ENCODE data around the gene CSK. TPM values are rescaled to one million over a fixed set of nuclear protein-coding genes. Genes with fewer than 3 reads are reported as not detected.
A peak's percentile ranks its signal among the peaks of the same experiment; 100 is the strongest.

CSK gene
- total RNA-seq, 4 donors from 2014 or later, result 37.6 to 47.3 (median 45.4) TPM

- DNase-seq (ENCODE audit: low spot score in 2 of 2), result peak; percentile 72 to 94
- TF ChIP-seq, protein P1, sequence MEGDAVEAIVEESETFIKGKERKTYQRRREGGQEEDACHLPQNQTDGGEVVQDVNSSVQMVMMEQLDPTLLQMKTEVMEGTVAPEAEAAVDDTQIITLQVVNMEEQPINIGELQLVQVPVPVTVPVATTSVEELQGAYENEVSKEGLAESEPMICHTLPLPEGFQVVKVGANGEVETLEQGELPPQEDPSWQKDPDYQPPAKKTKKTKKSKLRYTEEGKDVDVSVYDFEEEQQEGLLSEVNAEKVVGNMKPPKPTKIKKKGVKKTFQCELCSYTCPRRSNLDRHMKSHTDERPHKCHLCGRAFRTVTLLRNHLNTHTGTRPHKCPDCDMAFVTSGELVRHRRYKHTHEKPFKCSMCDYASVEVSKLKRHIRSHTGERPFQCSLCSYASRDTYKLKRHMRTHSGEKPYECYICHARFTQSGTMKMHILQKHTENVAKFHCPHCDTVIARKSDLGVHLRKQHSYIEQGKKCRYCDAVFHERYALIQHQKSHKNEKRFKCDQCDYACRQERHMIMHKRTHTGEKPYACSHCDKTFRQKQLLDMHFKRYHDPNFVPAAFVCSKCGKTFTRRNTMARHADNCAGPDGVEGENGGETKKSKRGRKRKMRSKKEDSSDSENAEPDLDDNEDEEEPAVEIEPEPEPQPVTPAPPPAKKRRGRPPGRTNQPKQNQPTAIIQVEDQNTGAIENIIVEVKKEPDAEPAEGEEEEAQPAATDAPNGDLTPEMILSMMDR (IDR thresholded peaks at IDR 0.05), result no peak
- no peak for TF ChIP-seq POLR2A (IDR thresholded peaks at IDR 0.05)
- intact Hi-C loops (cut with DNase I; ENCODE audit: low total_unique reads), result no loop called here
- WGBS, 2 donors, result 39 to 53% methylated on average over 13 of the region's 13 CpGs
- no peak overlapping the region for H3K4me3 ChIP-seq (ENCODE audit: low read depth, poor library complexity, severe bottlenecking)
These were observed 5.6 kb downstream of the CSK start for GRCh38 chr15:74787251-74788041.

DNA sequence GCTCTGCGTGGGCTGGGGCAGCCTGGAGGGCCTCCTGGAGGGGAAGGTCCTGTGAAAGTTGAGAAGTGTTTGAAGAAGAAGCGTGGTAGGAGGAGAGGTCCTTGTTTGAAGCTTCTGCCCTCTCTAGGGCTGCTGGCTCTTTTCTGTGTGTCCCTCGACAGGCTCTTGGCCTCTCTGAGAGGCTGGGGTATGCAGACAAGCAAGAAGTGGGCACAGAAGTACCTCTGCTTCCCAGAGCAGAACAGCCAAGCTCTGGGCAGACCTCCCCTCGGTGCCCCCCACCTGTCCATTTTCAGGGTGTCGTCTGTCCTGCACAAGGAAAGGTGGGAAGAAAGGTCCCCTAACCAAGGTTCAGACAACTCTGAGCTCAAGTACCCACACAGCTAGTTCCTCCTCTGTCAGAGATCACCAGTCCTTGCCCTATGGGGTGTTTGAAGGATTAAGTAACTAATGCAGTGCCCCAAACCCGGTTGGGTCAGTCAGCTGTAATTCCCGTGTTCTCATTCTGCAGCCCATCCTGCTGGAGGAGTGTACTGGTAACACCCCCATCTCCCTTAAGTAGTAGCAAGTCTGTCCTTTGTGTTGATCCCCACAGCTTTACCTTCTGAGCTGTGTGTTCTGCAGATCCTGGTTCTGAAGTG, 6.3 kb downstream of the CSK start:
- intact Hi-C loops (cut with DNase I; ENCODE audit: low total_unique reads), result no loop called here
- H3K4me3 ChIP-seq (ENCODE audit: low read depth, poor library complexity, severe bottlenecking), result no peak overlapping the region
- 56 to 67% methylated on average over 7 of the region's 7 CpGs for WGBS, 2 donors
- no peak for DNase-seq (ENCODE audit: low spot score in 2 of 2)
- TF ChIP-seq, protein P1 (IDR thresholded peaks at IDR 0.05), result no peak
- TF ChIP-seq POLR2A (IDR thresholded peaks at IDR 0.05), result no peak

- no peak for DNase-seq (ENCODE audit: low spot score in 2 of 2)
- intact Hi-C loops (cut with DNase I; ENCODE audit: low total_unique reads), result no loop called here
- no peak overlapping the region for H3K4me3 ChIP-seq (ENCODE audit: low read depth, poor library complexity, severe bottlenecking)
- 55 to 66% methylated on average over 9 of the region's 9 CpGs for WGBS, 2 donors
- TF ChIP-seq, protein P1 (IDR thresholded peaks at IDR 0.05), result no peak
- no peak for TF ChIP-seq POLR2A (IDR thresholded peaks at IDR 0.05)
These were observed 6.8 kb downstream of the CSK start for GRCh38 chr15:74788683-74789151.

DNA sequence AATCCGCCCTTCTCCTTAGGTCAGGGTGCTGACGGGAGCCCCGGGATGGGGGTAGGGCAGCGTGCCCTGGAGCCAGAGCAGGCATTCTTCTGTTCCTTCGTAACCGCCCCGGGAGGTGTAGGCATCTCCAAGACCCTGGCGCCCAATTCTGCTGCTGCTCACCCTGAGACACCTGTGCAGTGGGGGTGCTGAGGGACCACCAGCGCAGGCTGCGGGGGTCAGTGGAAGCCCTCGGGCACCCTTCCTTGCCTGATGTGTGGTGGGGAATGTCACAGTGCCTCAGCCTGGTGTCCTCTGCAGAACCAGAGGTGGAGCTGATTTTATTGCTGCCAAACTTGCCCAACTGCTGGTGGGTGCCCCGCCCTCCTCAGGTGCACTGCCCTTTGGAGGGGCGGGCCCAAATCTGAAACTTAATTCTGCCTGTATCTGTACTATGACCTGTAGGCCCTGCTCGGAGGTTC, 7.3 kb downstream of the CSK start:
- no peak for TF ChIP-seq POLR2A (IDR thresholded peaks at IDR 0.05)
- TF ChIP-seq, protein P1 (IDR thresholded peaks at IDR 0.05), result no peak
- 24 to 42% methylated on average over 12 to 13 of the region's 14 CpGs for WGBS, 2 donors
- H3K4me3 ChIP-seq (ENCODE audit: low read depth, poor library complexity, severe bottlenecking), result no peak overlapping the region
- intact Hi-C loops (cut with DNase I; ENCODE audit: low total_unique reads), result no loop called here
- no peak for DNase-seq (ENCODE audit: low spot score in 2 of 2)

DNA sequence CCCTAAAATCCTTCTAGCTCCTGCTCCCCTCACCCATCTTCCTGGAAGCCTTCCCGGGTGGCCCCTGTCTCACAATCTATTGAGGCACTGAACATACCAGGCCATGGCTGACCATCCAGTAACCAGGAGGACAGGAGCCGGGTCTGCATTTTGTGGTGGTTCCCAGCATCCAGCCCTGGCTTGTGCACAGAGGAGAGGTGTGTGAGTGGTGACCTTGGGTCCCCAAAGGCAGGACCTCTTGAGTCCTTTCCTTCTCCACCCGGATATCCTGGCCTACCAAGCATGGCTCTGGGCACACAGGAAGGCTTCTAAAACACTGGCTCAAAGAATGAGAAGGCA, 7.8 kb downstream of the CSK start:
- no peak overlapping the region for H3K4me3 ChIP-seq (ENCODE audit: low read depth, poor library complexity, severe bottlenecking)
- intact Hi-C loops (cut with DNase I; ENCODE audit: low total_unique reads), result no loop called here
- TF ChIP-seq POLR2A (IDR thresholded peaks at IDR 0.05), result no peak
- TF ChIP-seq, protein P1 (IDR thresholded peaks at IDR 0.05), result no peak
- 56 to 60% methylated on average over 3 of the region's 3 CpGs for WGBS, 2 donors
- DNase-seq (ENCODE audit: low spot score in 2 of 2), result no peak
